ENCODE results near the gene ING4. TPM values are rescaled to one million over a fixed set of nuclear protein-coding genes. Genes with fewer than 3 reads are reported as not detected.

Gene ING4
- total RNA-seq, 1 experiment from 2014 or later = 24.4 TPM

Small RNAs within 50 kb of the gene (small RNA-seq; reads per million reads assigned to genes)
- 0 reads per million in 2 experiments for gene RNU6-781P

Other genes starting within 250 kb of the ING4 start
- gene CD27, start 218.2 kb downstream of the ING4 start, total RNA-seq (2014; rRNA removed; shearing (Covaris generic)) = not detected in 2 replicates
- gene TAPBPL, start 211.1 kb downstream of the ING4 start, total RNA-seq (2014; rRNA removed; shearing (Covaris generic)) = 24.1 and 31.2 TPM in 2 replicates
- gene VAMP1, start 192.4 kb downstream of the ING4 start, total RNA-seq (2014; rRNA removed; shearing (Covaris generic)) = 0.59 and 2.7 TPM in 2 replicates
- gene MRPL51, start 169.9 kb downstream of the ING4 start, total RNA-seq (2014; rRNA removed; shearing (Covaris generic)) = 252 and 261 TPM in 2 replicates
- 53.5 and 56.4 TPM in 2 replicates for gene NCAPD2, start 169.0 kb downstream of the ING4 start, total RNA-seq (2014; rRNA removed; shearing (Covaris generic))
- 9,488 and 9,829 TPM in 2 replicates for gene GAPDH, start 128.6 kb downstream of the ING4 start, total RNA-seq (2014; rRNA removed; shearing (Covaris generic))
- gene IFFO1, start 107.1 kb downstream of the ING4 start, total RNA-seq (2014; rRNA removed; shearing (Covaris generic)) = 6.2 and 7.5 TPM in 2 replicates
- 63.6 and 77.1 TPM in 2 replicates for gene NOP2, start 94.8 kb downstream of the ING4 start, total RNA-seq (2014; rRNA removed; shearing (Covaris generic))
- 154 TPM in 2 replicates for gene CHD4, start 55.7 kb downstream of the ING4 start, total RNA-seq (2014; rRNA removed; shearing (Covaris generic))
- 0.11 TPM in 1 of 2 replicates, not detected in the other for gene LPAR5, start 27.2 kb downstream of the ING4 start, total RNA-seq (2014; rRNA removed; shearing (Covaris generic))
- gene ACRBP, start 15.7 kb downstream of the ING4 start, total RNA-seq (2014; rRNA removed; shearing (Covaris generic)) = 0.21 and 0.37 TPM in 2 replicates
- gene ZNF384, start 26.3 kb upstream of the ING4 start, total RNA-seq (2014; rRNA removed; shearing (Covaris generic)) = 20.9 and 24.4 TPM in 2 replicates
- gene PIANP, start 37.7 kb upstream of the ING4 start, total RNA-seq (2014; rRNA removed; shearing (Covaris generic)) = not detected in 2 replicates
- 122 and 133 TPM in 2 replicates for gene COPS7A, start 60.9 kb upstream of the ING4 start, total RNA-seq (2014; rRNA removed; shearing (Covaris generic))
- 134 TPM in 2 replicates for gene MLF2, start 90.0 kb upstream of the ING4 start, total RNA-seq (2014; rRNA removed; shearing (Covaris generic))
- 88.9 and 92.6 TPM in 2 replicates for gene PTMS, start 103.2 kb upstream of the ING4 start, total RNA-seq (2014; rRNA removed; shearing (Covaris generic))
- gene LAG3, start 109.4 kb upstream of the ING4 start, total RNA-seq (2014; rRNA removed; shearing (Covaris generic)) = 0.13 TPM in 1 of 2 replicates, not detected in the other
- 0.05 TPM in 1 of 2 replicates, not detected in the other for gene CD4, start 126.4 kb upstream of the ING4 start, total RNA-seq (2014; rRNA removed; shearing (Covaris generic))
- gene GPR162, start 158.7 kb upstream of the ING4 start, total RNA-seq (2014; rRNA removed; shearing (Covaris generic)) = 0.08 and 1.5 TPM in 2 replicates
- gene P3H3, start 165.3 kb upstream of the ING4 start, total RNA-seq (2014; rRNA removed; shearing (Covaris generic)) = 10.3 and 10.8 TPM in 2 replicates
- gene GNB3, start 177.8 kb upstream of the ING4 start, total RNA-seq (2014; rRNA removed; shearing (Covaris generic)) = 0.08 TPM in 1 of 2 replicates, not detected in the other
- 47.1 and 52.3 TPM in 2 replicates for gene CDCA3, start 188.2 kb upstream of the ING4 start, total RNA-seq (2014; rRNA removed; shearing (Covaris generic))
- gene USP5, start 189.0 kb upstream of the ING4 start, total RNA-seq (2014; rRNA removed; shearing (Covaris generic)) = 87.9 and 92.6 TPM in 2 replicates
- 1,835 and 2,004 TPM in 2 replicates for gene TPI1, start 204.4 kb upstream of the ING4 start, total RNA-seq (2014; rRNA removed; shearing (Covaris generic))
- gene SPSB2, start 210.2 kb upstream of the ING4 start, total RNA-seq (2014; rRNA removed; shearing (Covaris generic)) = 6.4 and 8.3 TPM in 2 replicates
- gene LRRC23, start 241.7 kb upstream of the ING4 start, total RNA-seq (2014; rRNA removed; shearing (Covaris generic)) = 10.0 and 10.7 TPM in 2 replicates

All from SK-MEL-5 (cell line).